Stimulated activated CD4-positive, alpha-beta T cell treated with anti-CD3 and anti-CD28 coated beads, Interleukin-2, amount 100 ng/mL, for 24 hours (primary cell): ENCODE measurements around the gene TMUB2.
"Not testable (repeated sequence)": the region's sequence is repeated elsewhere in the genome, so short reads cannot be mapped to it uniquely, and the experiment has no call there.

Source experiments
- DNase-seq, 2 donors: peaks; one replicate each; pipeline ENCODE4 v3.0.0-alpha.2; 2020

The TMUB2 gene

GRCh38 chr17:44219616-44220212 is 32.9 kb downstream of the TMUB2 start, which contains the start of gene UBTF:
UBTF (minus strand) TSS chr17:44219675; CDS start chr17:44218229, 1,446 bp downstream.
- peak; percentile 63 to 67 for DNase-seq

- DNase-seq: peak; percentile 60 to 62
Measured at GRCh38 chr17:44220213-44221083, 33.7 kb downstream of the TMUB2 start.

- peak; percentile 68 to 72 for DNase-seq
Measured at GRCh38 chr17:44221084-44221861, 34.5 kb downstream of the TMUB2 start.

- DNase-seq: peak in 1 of 2 donors; percentile 41
Measured at GRCh38 chr17:44221862-44222111, 35.0 kb downstream of the TMUB2 start.

GRCh38 chr17:44222112-44222869 is 35.5 kb downstream of the TMUB2 start:
- peak; percentile 48 to 67 for DNase-seq

GRCh38 chr17:44223541-44224071 is 36.8 kb downstream of the TMUB2 start:
- no peak for DNase-seq

GRCh38 chr17:44229090-44229489 is 42.3 kb downstream of the TMUB2 start:
- DNase-seq: no peak

GRCh38 chr17:44230140-44230539 is 43.4 kb downstream of the TMUB2 start:
- DNase-seq: no peak

- DNase-seq: no peak
Measured at GRCh38 chr17:44232061-44232460, 45.3 kb downstream of the TMUB2 start.

GRCh38 chr17:44233582-44233981 is 46.8 kb downstream of the TMUB2 start:
- DNase-seq: no peak

GRCh38 chr17:44235583-44235936 is 48.8 kb downstream of the TMUB2 start:
- DNase-seq: no peak

GRCh38 chr17:44236444-44236991 is 49.7 kb downstream of the TMUB2 start:
- no peak for DNase-seq

GRCh38 chr17:44237886-44238285 is 51.1 kb downstream of the TMUB2 start:
- not testable (repeated sequence) for DNase-seq

- no peak for DNase-seq
Measured at GRCh38 chr17:44241106-44241624, 54.4 kb downstream of the TMUB2 start.
